HepG2 (cell line): ENCODE measurements around the gene CLIC3. TPM values are rescaled to one million over a fixed set of nuclear protein-coding genes. Genes with fewer than 3 reads are reported as not detected.

Experiments used
- AFF4 ChIP-seq: sonication (generic); formaldehyde crosslinking; IDR thresholded peaks from 2 replicates; pipeline ENCODE4 v1.4.0; 2020; ENCODE audit warnings: missing genetic modification reagents
- ELF3 ChIP-seq: IDR thresholded peaks from 2 replicates; pipeline ENCODE4 v1.6.1; 2016; ENCODE audit warnings: missing genetic modification reagents, missing compliant biosample characterization
- FOXP4 ChIP-seq: sonication (generic); formaldehyde crosslinking; IDR thresholded peaks from 2 replicates; pipeline ENCODE4 v1.4.0; 2020; ENCODE audit warnings: missing genetic modification reagents
- GABPB1 ChIP-seq: IDR thresholded peaks from 2 replicates; pipeline ENCODE4 v1.6.1; 2016; ENCODE audit warnings: mild to moderate bottlenecking, missing genetic modification reagents, moderate library complexity, missing compliant biosample characterization
- HNRNPLL ChIP-seq: fragments of 200-400 bp; formaldehyde crosslinking; IDR thresholded peaks from 2 replicates; pipeline ENCODE4 v1.6.1; 2017; ENCODE audit warnings: mild to moderate bottlenecking, low read depth, low read length; ENCODE audit not compliant: poor library complexity, severe bottlenecking
- NFRKB ChIP-seq: fragments of 450-650 bp; IDR thresholded peaks from 2 replicates; pipeline ENCODE4 v1.6.1; 2017
- RBFOX2 ChIP-seq: fragments of 200-400 bp; formaldehyde crosslinking; IDR thresholded peaks from 2 replicates; pipeline ENCODE4 v1.6.1; 2017; ENCODE audit warnings: low read depth, mild to moderate bottlenecking, low read length
- SAP130 ChIP-seq: IDR thresholded peaks from 2 replicates; pipeline ENCODE4 v1.6.1; 2016; ENCODE audit warnings: low read depth
- ZMYM3 ChIP-seq: sonication (generic); formaldehyde crosslinking; IDR thresholded peaks from 2 replicates; pipeline ENCODE4 v1.5.1; 2020; ENCODE audit warnings: mild to moderate bottlenecking, missing genetic modification reagents
- ZNF121 ChIP-seq: sonication (generic); formaldehyde crosslinking; IDR thresholded peaks from 2 replicates; pipeline ENCODE4 v1.5.0; 2020; ENCODE audit warnings: mild to moderate bottlenecking, missing genetic modification reagents
- ZNF160 ChIP-seq: sonication (generic); formaldehyde crosslinking; IDR thresholded peaks from 2 replicates; pipeline ENCODE4 v1.8.0; 2022; ENCODE audit warnings: mild to moderate bottlenecking, inconsistent platforms, missing genetic modification reagents
- ZNF333 ChIP-seq: sonication (generic); formaldehyde crosslinking; IDR thresholded peaks from 2 replicates; pipeline ENCODE4 v1.4.0; 2020; ENCODE audit warnings: mild to moderate bottlenecking, missing genetic modification reagents, borderline replicate concordance
- ZNF619 ChIP-seq: sonication (generic); formaldehyde crosslinking; IDR thresholded peaks from 2 replicates; pipeline ENCODE4 v1.4.0; 2020; ENCODE audit warnings: mild to moderate bottlenecking, missing genetic modification reagents
- polyA plus RNA-seq, 8 experiments: library from polyadenylated mRNA; depleted of rRNA in 3 of 8; stranded (reverse) in 7 of 8; unstranded in 1 of 8; fragments of >200 nt; fragmentation: Illumina TruSeq in 4 of 8; extraction: Trizol in 4 of 8; gene quantifications; 2 replicates each; pipeline versions ENCODE4 v1.2.1 to v1.2.3, GENCODE V29; 2011 to 2016; ENCODE audit warnings: low read depth in 4 of 8, missing spikeins in 1 of 8, mixed read lengths in 1 of 8; ENCODE audit not compliant: insufficient read depth in 1 of 8
- total RNA-seq, 5 experiments: library from RNA; depleted of rRNA; stranded (reverse); fragments of >200 nt; fragmentation: Illumina TruSeq; extraction: Trizol; gene quantifications; 2 replicates each; pipeline ENCODE4 v1.2.3, GENCODE V29; 2016; ENCODE audit warnings: low read depth in 1 of 5
- TF ChIP-seq, protein P1 (sequence below): sonication (generic); formaldehyde crosslinking; IDR thresholded peaks from 2 replicates; pipeline ENCODE4 v1.9.0; 2022; ENCODE audit warnings: low read depth, missing genetic modification reagents
- TF ChIP-seq, protein P2 (sequence below): IDR thresholded peaks from 2 replicates; pipeline ENCODE4 v1.4.0; 2020; ENCODE audit warnings: mild to moderate bottlenecking, missing genetic modification reagents

CLIC3 gene
- total and polyA plus RNA-seq, 2 of the 13 experiments (the other 11 are each of a cell fraction or from before 2014, with no cell fraction given), result 0.51 to 1.5 TPM

- TF ChIP-seq ELF3 (CRISPR knock-in tag) (no peak), FOXP4 (no peak), SAP130 (CRISPR knock-in tag) (no peak; the same call in none of the 2 replicates), ZNF619 (no peak), ZMYM3 (CRISPR knock-in tag) (no peak), ZNF121 (CRISPR knock-in tag) (no peak), ZNF333 (no peak), GABPB1 (CRISPR knock-in tag) (peak; percentile 13; the same call in 1 of the 2 replicates), HNRNPLL (peak; percentile 42), NFRKB (no peak), AFF4 (CRISPR knock-in tag) (no peak), RBFOX2 (0 out of 2 replicates have a peak, but pooled peaks have one; percentile 16), ZNF160 (CRISPR knock-in tag) (no peak)
- TF ChIP-seq, protein P1, sequence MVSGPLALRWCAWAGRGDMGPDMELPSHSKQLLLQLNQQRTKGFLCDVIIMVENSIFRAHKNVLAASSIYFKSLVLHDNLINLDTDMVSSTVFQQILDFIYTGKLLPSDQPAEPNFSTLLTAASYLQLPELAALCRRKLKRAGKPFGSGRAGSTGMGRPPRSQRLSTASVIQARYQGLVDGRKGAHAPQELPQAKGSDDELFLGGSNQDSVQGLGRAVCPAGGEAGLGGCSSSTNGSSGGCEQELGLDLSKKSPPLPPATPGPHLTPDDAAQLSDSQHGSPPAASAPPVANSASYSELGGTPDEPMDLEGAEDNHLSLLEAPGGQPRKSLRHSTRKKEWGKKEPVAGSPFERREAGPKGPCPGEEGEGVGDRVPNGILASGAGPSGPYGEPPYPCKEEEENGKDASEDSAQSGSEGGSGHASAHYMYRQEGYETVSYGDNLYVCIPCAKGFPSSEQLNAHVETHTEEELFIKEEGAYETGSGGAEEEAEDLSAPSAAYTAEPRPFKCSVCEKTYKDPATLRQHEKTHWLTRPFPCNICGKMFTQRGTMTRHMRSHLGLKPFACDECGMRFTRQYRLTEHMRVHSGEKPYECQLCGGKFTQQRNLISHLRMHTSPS (CRISPR knock-in tag), result no peak; the same call in none of the 2 replicates
- TF ChIP-seq, protein P2, sequence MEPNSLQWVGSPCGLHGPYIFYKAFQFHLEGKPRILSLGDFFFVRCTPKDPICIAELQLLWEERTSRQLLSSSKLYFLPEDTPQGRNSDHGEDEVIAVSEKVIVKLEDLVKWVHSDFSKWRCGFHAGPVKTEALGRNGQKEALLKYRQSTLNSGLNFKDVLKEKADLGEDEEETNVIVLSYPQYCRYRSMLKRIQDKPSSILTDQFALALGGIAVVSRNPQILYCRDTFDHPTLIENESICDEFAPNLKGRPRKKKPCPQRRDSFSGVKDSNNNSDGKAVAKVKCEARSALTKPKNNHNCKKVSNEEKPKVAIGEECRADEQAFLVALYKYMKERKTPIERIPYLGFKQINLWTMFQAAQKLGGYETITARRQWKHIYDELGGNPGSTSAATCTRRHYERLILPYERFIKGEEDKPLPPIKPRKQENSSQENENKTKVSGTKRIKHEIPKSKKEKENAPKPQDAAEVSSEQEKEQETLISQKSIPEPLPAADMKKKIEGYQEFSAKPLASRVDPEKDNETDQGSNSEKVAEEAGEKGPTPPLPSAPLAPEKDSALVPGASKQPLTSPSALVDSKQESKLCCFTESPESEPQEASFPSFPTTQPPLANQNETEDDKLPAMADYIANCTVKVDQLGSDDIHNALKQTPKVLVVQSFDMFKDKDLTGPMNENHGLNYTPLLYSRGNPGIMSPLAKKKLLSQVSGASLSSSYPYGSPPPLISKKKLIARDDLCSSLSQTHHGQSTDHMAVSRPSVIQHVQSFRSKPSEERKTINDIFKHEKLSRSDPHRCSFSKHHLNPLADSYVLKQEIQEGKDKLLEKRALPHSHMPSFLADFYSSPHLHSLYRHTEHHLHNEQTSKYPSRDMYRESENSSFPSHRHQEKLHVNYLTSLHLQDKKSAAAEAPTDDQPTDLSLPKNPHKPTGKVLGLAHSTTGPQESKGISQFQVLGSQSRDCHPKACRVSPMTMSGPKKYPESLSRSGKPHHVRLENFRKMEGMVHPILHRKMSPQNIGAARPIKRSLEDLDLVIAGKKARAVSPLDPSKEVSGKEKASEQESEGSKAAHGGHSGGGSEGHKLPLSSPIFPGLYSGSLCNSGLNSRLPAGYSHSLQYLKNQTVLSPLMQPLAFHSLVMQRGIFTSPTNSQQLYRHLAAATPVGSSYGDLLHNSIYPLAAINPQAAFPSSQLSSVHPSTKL (CRISPR knock-in tag), result 0 out of 2 replicates have a peak, but pooled peaks have one; percentile 21
These were observed at the start of gene CLIC3 (continued) for GRCh38 chr9:136996361-136997292.
